Small intestine (tissue), 7 donors: ENCODE data around the gene GOLT1B. TPM values are rescaled to one million over a fixed set of nuclear protein-coding genes. Genes with fewer than 3 reads are reported as not detected.

Experiments used
- DNase-seq, 2 donors: peaks; one replicate each; pipeline versions ENCODE4 v3.0.0 to v3.0.0-alpha.2; 2013
- FAIRE-seq: peaks from 2 replicates; lab custom pipeline; 2012; peaks lifted over from hg19 to GRCh38; lab: Jason Lieb, UNC
- H3K27ac ChIP-seq, 3 donors: one replicate each; pipeline ENCODE4 v1.5.1; 2013; ENCODE audit warnings: low read length in 2 of 3, mild to moderate bottlenecking in 2 of 3, control low read depth in 1 of 3, inconsistent platforms in 1 of 3, low read depth in 1 of 3, moderate library complexity in 1 of 3
- H3K27me3 ChIP-seq, 3 donors: one replicate each; pipeline ENCODE4 v1.6.1; 2013; ENCODE audit warnings: low read length in 3 of 3, inconsistent platforms in 1 of 3; ENCODE audit not compliant: control insufficient read depth in 3 of 3, insufficient read depth in 3 of 3
- H3K36me3 ChIP-seq, 3 donors: one replicate each; pipeline ENCODE4 v1.6.1; 2013; ENCODE audit warnings: low read length in 3 of 3, inconsistent platforms in 1 of 3, low read depth in 1 of 3, mild to moderate bottlenecking in 1 of 3, moderate library complexity in 1 of 3; ENCODE audit not compliant: control insufficient read depth in 3 of 3, insufficient read depth in 2 of 3
- H3K4me1 ChIP-seq, 3 donors: one replicate each; pipeline ENCODE4 v1.6.1; 2013; ENCODE audit warnings: low read length in 2 of 3, inconsistent platforms in 1 of 3, low read depth in 1 of 3, mild to moderate bottlenecking in 1 of 3, moderate library complexity in 1 of 3; ENCODE audit not compliant: control insufficient read depth in 3 of 3, insufficient read depth in 2 of 3
- H3K4me3 ChIP-seq, 3 donors: one replicate each; pipeline ENCODE4 v1.5.1; 2013; ENCODE audit warnings: low read length in 3 of 3, control low read depth in 1 of 3, inconsistent platforms in 1 of 3, low read depth in 1 of 3, mild to moderate bottlenecking in 1 of 3, moderate library complexity in 1 of 3
- H3K9me3 ChIP-seq, 2 donors: one replicate each; pipeline ENCODE4 v1.6.1; 2013; ENCODE audit warnings: low read depth in 1 of 2, low read length in 1 of 2; ENCODE audit not compliant: control insufficient read depth in 2 of 2, insufficient read depth in 1 of 2
- WGBS, 3 donors: extraction: QIAGEN DNeasy Blood & Tissue Kit; methylation state at CpG; one replicate each; pipeline ENCODE4 v1.1.7; 2013; 5-methylcytosine and 5-hydroxymethylcytosine counted together
- polyA plus RNA-seq, 4 donors: library from polyadenylated mRNA; stranded (reverse) in 3 of 4; unstranded in 1 of 4; fragments of 200-250 nt in 3 of 4; fragments of 120-200 nt in 1 of 4; gene quantifications; one replicate each; pipeline versions ENCODE4 v1.2.1 to v1.2.3, GENCODE V29; 2013
- donor health status: healthy with polysubstance abuse.
- donor health status: control.
- donor health status: control.
- donor health status: Bipolar disorder and iron deficiency.
- donor health status: healthy.

Gene GOLT1B
- polyA plus RNA-seq, 4 donors, result 9.4 to 26.2 (median 12.9) TPM

- H3K27me3 ChIP-seq, result peaks cover 0 to 32% (median 15%) of the 10 kb centered on the region in 3 donors
- no peak overlapping the region for H3K27ac ChIP-seq
- H3K9me3 ChIP-seq, result no peaks in the 10 kb centered on the region
- no peaks in the 10 kb centered on the region for H3K4me1 ChIP-seq
- no peaks in the 10 kb centered on the region for H3K36me3 ChIP-seq
- FAIRE-seq (no peak), DNase-seq (no peak)
- WGBS, 3 donors, result 30 to 43% (median 38%) methylated on average over 12 of the region's 12 CpGs
- peak overlapping the region in 1 of 3 donors; percentile 54 for H3K4me3 ChIP-seq
These were observed 25.2 kb downstream of the GOLT1B start for GRCh38 chr12:21526721-21527345.

- Histone ChIP-seq H3K36me3 (no peaks in the 10 kb centered on the region), H3K4me1 (no peaks in the 10 kb centered on the region), H3K27ac (no peak overlapping the region), H3K4me3 (peak overlapping the region; percentile 32 to 54 (median 32)), H3K9me3 (no peaks in the 10 kb centered on the region), H3K27me3 (peaks cover 0 to 32% (median 15%) of the 10 kb centered on the region in 3 donors)
- FAIRE-seq, result no peak
- WGBS, 3 donors, result 1 to 2% (median 1%) methylated on average over 51 to 57 of the region's 57 CpGs
- DNase-seq, result peak; percentile 5 to 45
These were observed 26.0 kb downstream of the GOLT1B start for GRCh38 chr12:21527451-21528180.

DNA sequence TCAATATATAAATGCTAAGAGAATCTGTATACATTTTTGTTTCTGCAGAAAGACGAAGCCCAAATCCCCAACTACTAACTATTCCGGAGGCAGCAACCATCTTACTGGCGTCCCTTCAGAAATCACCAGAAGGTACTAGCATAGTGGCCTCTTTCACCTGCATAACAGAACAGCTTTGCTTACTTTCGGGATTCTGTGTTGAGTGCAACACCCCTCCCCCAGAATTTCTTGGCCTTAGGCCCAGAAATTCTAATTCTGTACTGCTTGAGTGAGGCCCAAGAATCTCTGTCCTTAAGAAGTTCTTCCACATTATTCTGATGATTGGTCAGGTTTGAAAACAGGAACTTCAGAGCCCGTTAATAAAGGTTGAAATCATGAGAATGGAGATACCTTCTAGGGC lies 27.4 kb downstream of the GOLT1B start:
- H3K27ac ChIP-seq, result no peak overlapping the region
- H3K4me1 ChIP-seq, result no peaks in the 10 kb centered on the region
- no peak for FAIRE-seq
- H3K27me3 ChIP-seq, result peaks cover 0 to 32% (median 15%) of the 10 kb centered on the region in 3 donors
- WGBS, 3 donors, result 78 to 79% (median 78%) methylated on average over 5 of the region's 5 CpGs
- no peaks in the 10 kb centered on the region for H3K9me3 ChIP-seq
- H3K4me3 ChIP-seq, result no peak overlapping the region
- no peak for DNase-seq
- H3K36me3 ChIP-seq, result no peaks in the 10 kb centered on the region

- Histone ChIP-seq H3K27ac (no peak overlapping the region), H3K4me1 (no peaks in the 10 kb centered on the region), H3K4me3 (no peak overlapping the region), H3K9me3 (no peaks in the 10 kb centered on the region), H3K27me3 (peaks cover 0 to 32% (median 15%) of the 10 kb centered on the region in 3 donors), H3K36me3 (no peaks in the 10 kb centered on the region)
- FAIRE-seq, result no peak
- 64 to 79% (median 67%) methylated on average over 2 of the region's 2 CpGs for WGBS, 3 donors
- no peak for DNase-seq
These were observed 27.9 kb downstream of the GOLT1B start for GRCh38 chr12:21529456-21529855.

DNA sequence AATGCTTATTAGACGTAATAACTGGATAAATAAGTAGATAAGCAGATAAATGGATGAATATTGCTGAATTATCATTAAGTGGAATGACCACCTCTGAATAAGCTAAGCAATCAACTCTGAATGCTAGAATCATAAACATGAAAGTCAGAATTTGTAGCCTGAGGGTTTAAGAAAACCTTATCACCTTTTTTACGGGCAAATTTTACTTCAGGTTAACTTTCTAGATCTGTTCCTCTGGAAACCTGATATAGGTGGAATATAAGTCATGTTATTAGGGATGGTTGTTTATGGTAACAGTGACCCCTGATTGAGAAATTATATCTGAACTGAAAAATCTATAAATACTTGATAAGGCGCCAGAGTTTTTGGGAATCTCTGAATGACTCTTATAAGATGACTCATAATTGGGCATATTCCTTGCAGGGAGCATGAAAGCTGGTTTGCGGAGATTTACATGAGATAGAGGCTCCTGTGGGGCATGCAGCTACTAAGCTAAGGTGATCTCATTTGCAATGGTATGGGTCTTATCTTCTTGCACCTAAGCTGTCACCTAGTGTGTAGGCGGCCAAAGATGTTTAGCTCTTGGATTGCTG lies 36.6 kb downstream of the GOLT1B start:
- 67 to 87% (median 76%) methylated on average over 5 of the region's 5 CpGs for WGBS, 3 donors

DNA sequence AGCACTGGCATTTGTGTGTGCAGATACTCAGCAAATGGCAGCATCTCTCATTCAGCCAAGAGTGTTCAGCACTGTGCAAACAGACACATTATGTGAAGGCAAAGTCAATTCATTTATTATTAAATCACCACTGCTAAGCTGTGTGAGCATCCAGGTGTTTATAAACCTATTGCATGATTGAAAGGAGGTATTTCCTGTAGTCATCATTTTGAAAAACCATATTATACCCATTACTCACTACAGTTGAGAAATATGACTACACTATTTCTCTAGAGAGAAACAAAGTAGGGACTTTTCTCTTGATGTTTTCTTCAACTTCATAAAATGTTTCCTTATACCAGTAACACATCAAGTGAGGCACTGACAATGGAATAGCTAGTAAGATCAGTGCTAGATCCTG lies 38.2 kb downstream of the GOLT1B start:
- FAIRE-seq (no peak), DNase-seq (no peak)
- no peaks in the 10 kb centered on the region for H3K4me1 ChIP-seq
- H3K9me3 ChIP-seq, result no peaks in the 10 kb centered on the region
- H3K27me3 ChIP-seq, result no peaks in the 10 kb centered on the region
- H3K27ac ChIP-seq, result no peak overlapping the region
- H3K36me3 ChIP-seq, result no peaks in the 10 kb centered on the region
- H3K4me3 ChIP-seq, result no peak overlapping the region

More for the DNA sequence above, 36.6 kb downstream of the GOLT1B start:
- Histone ChIP-seq H3K9me3 (no peaks in the 10 kb centered on the region), H3K36me3 (no peaks in the 10 kb centered on the region), H3K27me3 (no peaks in the 10 kb centered on the region), H3K27ac (no peak overlapping the region), H3K4me3 (no peak overlapping the region), H3K4me1 (no peaks in the 10 kb centered on the region)
- FAIRE-seq, result no peak
- no peak for DNase-seq

- WGBS, 3 donors, result 74 to 78% (median 74%) methylated on average over 6 of the region's 6 CpGs
- DNase-seq (no peak), FAIRE-seq (no peak)
- H3K9me3 ChIP-seq, result no peaks in the 10 kb centered on the region
- no peaks in the 10 kb centered on the region for H3K27me3 ChIP-seq
- no peak overlapping the region for H3K27ac ChIP-seq
- no peak overlapping the region for H3K4me3 ChIP-seq
- no peaks in the 10 kb centered on the region for H3K4me1 ChIP-seq
- no peaks in the 10 kb centered on the region for H3K36me3 ChIP-seq
These were observed 40.2 kb downstream of the GOLT1B start for GRCh38 chr12:21541773-21542172.

- WGBS, 3 donors, result 59 to 78% (median 74%) methylated on average over 5 of the region's 5 CpGs
- Histone ChIP-seq H3K9me3 (no peaks in the 10 kb centered on the region), H3K4me3 (no peak overlapping the region), H3K36me3 (no peaks in the 10 kb centered on the region), H3K27ac (no peak overlapping the region), H3K4me1 (no peaks in the 10 kb centered on the region), H3K27me3 (no peaks in the 10 kb centered on the region)
- FAIRE-seq, result no peak
- DNase-seq, result no peak
These were observed 40.8 kb downstream of the GOLT1B start for GRCh38 chr12:21542403-21542802.
